ENCODE measurements around the gene DELE1.

- TF ChIP-seq CTCF (IDR thresholded peaks at IDR 0.05) = no peak
- no peak for TF ChIP-seq EP300 (IDR thresholded peaks at IDR 0.05)
Measured at GRCh38 chr5:141950207-141951005, 26.7 kb downstream of the DELE1 start.

All from sigmoid colon (tissue), 4 donors.